AG09309 (cell line): ENCODE results near the gene PPP2R2D.

Source experiments
- DNase-seq: peaks from one replicate; pipeline ENCODE4 v3.0.0-alpha.2; 2010; ENCODE audit warnings: low read depth
- H3K4me3 ChIP-seq: 2 replicates; pipeline ENCODE4 v1.5.1; 2011; ENCODE audit warnings: mild to moderate bottlenecking, low read depth, low read length, moderate library complexity; ENCODE audit not compliant: control insufficient read depth
- TF ChIP-seq, protein P1 (sequence below): IDR thresholded peaks from 2 replicates; pipeline ENCODE4 v1.5.1; 2011; ENCODE audit warnings: mild to moderate bottlenecking, low read depth, low read length, inconsistent platforms; ENCODE audit not compliant: insufficient read depth, control insufficient read depth; ENCODE audit errors: missing control alignments

PPP2R2D gene

DNA sequence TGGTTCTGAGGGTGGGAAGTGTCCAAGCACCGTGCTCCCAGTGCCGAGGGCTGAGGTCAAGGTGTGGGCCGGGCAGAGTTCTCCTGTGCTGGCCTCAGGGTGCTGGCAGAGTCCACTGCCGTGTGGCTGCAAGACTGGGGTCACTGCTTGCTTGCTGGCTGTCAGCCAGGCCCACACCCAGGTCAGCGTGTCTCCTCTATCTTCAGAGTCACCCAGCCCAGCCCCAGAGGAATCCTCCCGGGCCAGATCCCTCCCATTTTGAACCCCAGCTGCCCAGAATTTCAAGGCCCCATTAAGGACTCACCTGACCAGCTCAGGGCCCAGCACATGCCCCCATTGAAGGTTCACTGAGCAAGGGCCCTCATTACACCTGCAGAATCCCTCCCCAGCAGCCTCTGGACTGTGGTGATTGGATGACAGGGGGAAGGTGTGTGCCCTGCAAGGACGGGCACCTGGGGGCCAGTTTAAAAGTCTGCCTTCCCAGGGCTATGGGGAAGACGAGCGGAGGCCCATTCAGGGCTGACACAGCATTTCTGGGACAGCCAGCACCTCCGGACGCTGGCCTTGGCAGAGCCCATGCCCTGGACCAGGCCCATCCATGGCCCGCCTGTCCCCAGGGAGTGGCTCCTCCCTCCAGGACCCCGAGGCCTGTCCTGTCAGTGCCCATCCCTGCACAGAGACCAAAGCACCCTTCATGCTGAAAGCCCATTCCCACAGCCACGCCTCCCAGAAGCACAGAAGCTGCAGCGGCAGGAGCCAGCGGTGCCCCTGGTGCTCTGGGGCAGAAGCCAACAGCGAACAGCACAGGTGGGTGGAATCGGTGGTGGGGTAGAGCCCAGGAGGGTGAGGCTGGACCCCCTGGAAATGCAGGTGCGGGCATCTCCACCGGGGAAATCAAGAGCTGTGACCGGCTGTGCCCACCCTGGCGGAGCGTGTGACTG, 45.1 kb upstream of the PPP2R2D start:
- no peak overlapping the region for H3K4me3 ChIP-seq
- TF ChIP-seq, protein P1, sequence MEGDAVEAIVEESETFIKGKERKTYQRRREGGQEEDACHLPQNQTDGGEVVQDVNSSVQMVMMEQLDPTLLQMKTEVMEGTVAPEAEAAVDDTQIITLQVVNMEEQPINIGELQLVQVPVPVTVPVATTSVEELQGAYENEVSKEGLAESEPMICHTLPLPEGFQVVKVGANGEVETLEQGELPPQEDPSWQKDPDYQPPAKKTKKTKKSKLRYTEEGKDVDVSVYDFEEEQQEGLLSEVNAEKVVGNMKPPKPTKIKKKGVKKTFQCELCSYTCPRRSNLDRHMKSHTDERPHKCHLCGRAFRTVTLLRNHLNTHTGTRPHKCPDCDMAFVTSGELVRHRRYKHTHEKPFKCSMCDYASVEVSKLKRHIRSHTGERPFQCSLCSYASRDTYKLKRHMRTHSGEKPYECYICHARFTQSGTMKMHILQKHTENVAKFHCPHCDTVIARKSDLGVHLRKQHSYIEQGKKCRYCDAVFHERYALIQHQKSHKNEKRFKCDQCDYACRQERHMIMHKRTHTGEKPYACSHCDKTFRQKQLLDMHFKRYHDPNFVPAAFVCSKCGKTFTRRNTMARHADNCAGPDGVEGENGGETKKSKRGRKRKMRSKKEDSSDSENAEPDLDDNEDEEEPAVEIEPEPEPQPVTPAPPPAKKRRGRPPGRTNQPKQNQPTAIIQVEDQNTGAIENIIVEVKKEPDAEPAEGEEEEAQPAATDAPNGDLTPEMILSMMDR, result no peak
- no peak for DNase-seq

DNA sequence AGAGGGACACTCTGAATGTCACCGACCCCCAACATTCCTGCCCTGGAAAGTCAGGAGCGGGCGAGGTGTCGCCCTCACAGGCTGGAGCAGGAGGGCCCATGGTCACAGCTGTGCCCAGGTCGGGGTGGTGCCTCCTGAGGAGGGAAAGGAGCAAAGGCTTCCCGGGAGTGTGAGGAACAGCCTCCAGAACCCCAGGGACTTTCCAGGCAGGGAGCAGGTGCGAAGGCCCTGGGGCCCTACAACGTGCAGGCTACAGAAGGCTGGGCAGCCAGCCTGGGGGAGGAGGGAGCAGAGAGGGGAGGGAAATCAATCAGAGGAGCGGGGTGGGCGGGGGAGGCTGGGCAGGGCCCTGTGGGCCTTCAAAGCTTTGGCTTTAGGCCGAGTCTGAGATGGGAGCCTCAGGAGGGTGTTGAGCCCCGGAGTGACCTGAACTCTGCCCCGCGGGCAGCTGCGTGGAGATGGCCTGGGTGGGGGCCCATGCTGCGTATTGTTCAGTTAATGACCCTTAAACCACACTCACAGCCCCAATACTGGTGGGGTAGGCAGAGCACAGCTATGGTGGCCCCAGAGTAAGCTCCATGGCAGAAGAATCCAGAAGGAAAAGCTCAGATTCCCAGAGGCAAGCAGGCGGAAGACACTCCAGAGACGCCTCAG, 44.2 kb upstream of the PPP2R2D start:
- H3K4me3 ChIP-seq, result no peak overlapping the region
- DNase-seq, result no peak
- TF ChIP-seq, protein P1, result no peak

DNA sequence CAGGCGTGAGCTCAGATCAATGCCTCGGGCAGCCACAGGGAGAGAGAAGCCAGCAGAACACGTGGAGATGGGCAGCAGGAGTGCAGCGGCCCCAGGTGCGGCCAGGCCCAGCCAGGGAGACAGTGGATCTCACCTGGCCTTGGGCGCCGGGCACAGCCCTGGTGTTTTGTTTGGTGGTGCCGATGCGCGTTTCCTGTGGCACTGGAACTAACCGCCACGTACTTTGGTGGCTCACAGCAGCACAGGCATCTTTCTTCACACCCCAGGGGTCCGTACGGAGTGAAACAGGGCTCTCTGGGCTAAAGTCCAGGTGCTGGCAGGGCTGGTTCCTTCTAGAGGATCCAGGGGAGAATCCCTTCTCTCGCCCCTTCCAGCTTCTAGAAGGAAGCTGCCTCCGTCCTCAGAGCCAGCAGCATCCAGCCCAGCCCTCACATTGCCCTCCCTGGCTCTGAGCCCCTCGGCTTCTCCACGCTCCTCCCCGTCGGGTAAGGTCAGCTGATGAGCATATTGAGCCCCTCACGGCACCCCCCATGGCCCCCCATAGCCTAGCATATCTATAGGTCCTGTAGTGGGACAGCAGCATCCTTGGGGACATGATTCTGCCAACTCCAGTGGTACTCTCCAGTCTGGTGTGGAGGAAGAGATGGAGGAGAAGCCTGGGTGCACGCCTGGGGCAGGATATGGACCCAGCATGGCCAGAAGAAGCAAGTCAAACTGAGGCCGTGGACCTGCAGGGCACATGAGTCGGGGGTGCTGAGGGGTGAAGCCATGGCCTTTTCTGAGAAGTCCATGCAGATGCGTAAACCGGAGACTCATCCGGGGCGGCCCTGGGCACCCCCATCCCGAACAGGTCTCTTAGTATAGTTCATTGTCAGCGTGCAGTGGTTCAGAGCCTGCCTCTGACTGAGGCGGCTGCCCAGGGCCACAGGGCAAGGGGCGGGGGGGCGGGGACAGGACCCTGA, 43.4 kb upstream of the PPP2R2D start:
- H3K4me3 ChIP-seq, result no peak overlapping the region
- no peak for DNase-seq
- TF ChIP-seq, protein P1, result no peak

DNA sequence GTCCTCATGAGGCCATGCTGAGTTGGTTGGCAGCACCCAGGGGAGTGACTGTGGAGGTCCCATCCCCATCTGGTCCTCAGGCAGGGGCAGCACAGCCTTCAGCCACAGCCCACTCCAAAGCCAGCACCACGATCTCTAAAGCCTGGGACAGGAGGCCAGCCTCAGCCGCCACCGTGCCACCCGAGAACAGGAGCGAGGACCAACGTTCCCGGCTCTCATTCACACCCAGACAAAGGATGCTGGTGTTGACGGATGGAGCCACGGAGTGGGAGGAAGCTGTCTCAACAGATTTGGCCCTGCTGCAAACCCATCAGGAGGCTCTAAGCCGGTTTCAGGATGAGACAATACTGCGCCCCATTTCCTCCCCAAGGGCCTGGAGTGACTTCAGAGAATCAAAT, 42.7 kb upstream of the PPP2R2D start:
- H3K4me3 ChIP-seq, result no peak overlapping the region
- TF ChIP-seq, protein P1, result no peak
- DNase-seq, result no peak

DNA sequence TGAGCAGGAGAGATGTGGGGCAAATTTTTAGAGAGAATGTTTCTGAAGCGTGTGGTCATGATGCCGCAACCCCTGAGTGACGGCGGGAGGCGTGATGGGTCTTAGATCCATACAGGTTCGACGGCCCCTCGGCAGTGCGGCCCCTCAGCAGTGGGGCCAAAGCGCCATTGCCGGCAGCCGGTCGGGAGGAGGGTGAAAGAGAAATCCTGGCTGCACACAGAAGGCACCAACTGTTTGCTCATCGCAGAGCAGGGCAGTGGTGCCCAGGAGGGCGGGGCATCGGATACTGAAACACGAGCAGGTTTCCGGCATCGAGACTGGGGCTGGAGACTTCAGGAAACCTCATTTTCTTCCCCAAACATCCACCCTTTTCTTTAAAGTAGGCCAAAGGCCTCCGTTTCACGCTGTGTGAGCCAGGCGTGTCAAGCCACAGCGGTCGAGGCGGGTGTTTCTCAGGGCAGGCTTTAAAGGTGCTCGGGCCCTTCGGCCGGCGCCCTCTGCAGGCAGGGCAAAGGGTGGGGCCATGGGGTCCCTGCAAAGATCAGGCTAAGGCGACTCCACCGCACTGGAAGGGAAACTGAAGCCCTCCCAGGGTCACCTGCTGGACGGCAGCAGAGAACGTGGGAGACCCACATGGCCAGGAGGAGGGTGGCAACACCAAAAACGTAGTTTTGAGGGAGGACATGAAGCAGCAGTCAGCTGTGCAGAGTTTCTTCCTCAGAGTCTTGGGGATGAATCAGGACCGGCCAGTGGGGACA, 42.0 kb upstream of the PPP2R2D start:
- DNase-seq, result no peak
- TF ChIP-seq, protein P1, result no peak
- no peak overlapping the region for H3K4me3 ChIP-seq
